ENCODE measurements around the gene HDAC7. TPM values are rescaled to one million over a fixed set of nuclear protein-coding genes. Genes with fewer than 3 reads are reported as not detected.

The HDAC7 gene
- total and polyA plus RNA-seq, 2 of the 13 experiments (the other 11 are each of a cell fraction or from before 2014, with no cell fraction given), result 4.6 to 10.8 TPM

DNA sequence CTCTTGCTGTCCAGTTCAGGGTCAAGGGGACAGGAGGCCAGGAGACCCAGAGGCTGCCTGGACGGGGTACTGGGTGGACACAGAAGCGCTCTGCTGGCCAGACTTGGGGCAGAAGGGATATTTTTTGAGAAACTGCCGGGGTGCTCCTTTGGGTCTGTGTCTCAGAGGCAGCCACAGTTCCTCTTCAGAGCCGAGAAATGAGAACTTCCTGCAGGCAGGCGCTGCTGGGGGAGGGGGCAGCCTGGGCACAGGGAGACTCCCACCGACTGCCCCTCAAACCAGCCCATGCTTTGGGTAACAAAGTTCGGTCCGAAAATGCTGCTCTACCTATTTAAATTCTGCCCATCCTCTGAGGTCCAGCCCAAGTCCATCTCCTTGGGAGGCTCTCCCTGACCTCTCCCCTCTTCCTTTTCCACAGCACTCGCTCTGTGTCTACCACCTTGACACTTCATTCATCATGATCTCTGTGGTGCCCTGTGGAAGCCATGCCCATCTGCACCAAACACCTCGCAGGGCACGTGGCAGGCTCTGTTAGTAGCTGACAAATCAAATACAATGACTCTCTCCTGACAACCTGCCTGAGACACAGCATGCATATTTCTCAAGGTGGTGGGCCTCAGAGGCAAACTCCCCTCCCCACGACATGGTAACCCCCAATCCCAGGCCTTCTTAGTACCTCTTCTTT, 16.4 kb downstream of the HDAC7 start:
- Histone ChIP-seq H3K4me2 (ENCODE audit: low read depth, low read length) (no peak overlapping the region), H3K9ac (ENCODE audit: insufficient read depth, low read depth, low read length) (no peak overlapping the region), H3K36me3 (replicated peaks in 1 of 2; ENCODE audit: control insufficient read depth in 1 of 2, insufficient read depth in 2 of 2, low read length in 2 of 2) (no peaks in the 10 kb centered on the region; a peak in 1 of 5 replicates), H2AFZ (ENCODE audit: low read length) (no peak overlapping the region), H3K4me3 (replicated peaks in 1 of 3; ENCODE audit: insufficient read depth in 1 of 3, low read depth in 2 of 3, low read length in 3 of 3) (no peak overlapping the region), H3K27me3 (ENCODE audit: control insufficient read depth in 1 of 2, insufficient read depth in 2 of 2, low read length in 2 of 2) (no peaks in the 10 kb centered on the region), H3K4me1 (ENCODE audit: insufficient read depth, low read length) (no peaks in the 10 kb centered on the region), H3K9me3 (ENCODE audit: low read length) (no peaks in the 10 kb centered on the region), H4K20me1 (ENCODE audit: insufficient read depth, low read length) (no peaks in the 10 kb centered on the region), H3K79me2 (ENCODE audit: insufficient read depth, low read length) (no peaks in the 10 kb centered on the region), H3K27ac (ENCODE audit: extremely low read length, insufficient read depth, low read length) (no peak overlapping the region)
- no peak for TF ChIP-seq ZNF20 (CRISPR knock-in tag; IDR thresholded peaks at IDR 0.05)
- TF ChIP-seq, protein P1, sequence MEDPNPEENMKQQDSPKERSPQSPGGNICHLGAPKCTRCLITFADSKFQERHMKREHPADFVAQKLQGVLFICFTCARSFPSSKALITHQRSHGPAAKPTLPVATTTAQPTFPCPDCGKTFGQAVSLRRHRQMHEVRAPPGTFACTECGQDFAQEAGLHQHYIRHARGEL (CRISPR knock-in tag; IDR thresholded peaks at IDR 0.05), result no peak
- no peak for TF ChIP-seq POGZ (CRISPR knock-in tag; IDR thresholded peaks at IDR 0.05)
- TF ChIP-seq, protein P2, sequence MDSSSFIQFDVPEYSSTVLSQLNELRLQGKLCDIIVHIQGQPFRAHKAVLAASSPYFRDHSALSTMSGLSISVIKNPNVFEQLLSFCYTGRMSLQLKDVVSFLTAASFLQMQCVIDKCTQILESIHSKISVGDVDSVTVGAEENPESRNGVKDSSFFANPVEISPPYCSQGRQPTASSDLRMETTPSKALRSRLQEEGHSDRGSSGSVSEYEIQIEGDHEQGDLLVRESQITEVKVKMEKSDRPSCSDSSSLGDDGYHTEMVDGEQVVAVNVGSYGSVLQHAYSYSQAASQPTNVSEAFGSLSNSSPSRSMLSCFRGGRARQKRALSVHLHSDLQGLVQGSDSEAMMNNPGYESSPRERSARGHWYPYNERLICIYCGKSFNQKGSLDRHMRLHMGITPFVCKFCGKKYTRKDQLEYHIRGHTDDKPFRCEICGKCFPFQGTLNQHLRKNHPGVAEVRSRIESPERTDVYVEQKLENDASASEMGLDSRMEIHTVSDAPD (CRISPR knock-in tag; IDR thresholded peaks at IDR 0.05), result no peak
- TF ChIP-seq ZNF205 (CRISPR knock-in tag; IDR thresholded peaks at IDR 0.05), result no peak
- no peak for TF ChIP-seq ZFP41 (CRISPR knock-in tag; IDR thresholded peaks at IDR 0.05; ENCODE audit: borderline replicate concordance)
- TF ChIP-seq BCL6 (CRISPR knock-in tag; IDR thresholded peaks at IDR 0.05), result no peak
- no peak for TF ChIP-seq RORA (CRISPR knock-in tag; IDR thresholded peaks at IDR 0.05)
- TF ChIP-seq, protein P3, sequence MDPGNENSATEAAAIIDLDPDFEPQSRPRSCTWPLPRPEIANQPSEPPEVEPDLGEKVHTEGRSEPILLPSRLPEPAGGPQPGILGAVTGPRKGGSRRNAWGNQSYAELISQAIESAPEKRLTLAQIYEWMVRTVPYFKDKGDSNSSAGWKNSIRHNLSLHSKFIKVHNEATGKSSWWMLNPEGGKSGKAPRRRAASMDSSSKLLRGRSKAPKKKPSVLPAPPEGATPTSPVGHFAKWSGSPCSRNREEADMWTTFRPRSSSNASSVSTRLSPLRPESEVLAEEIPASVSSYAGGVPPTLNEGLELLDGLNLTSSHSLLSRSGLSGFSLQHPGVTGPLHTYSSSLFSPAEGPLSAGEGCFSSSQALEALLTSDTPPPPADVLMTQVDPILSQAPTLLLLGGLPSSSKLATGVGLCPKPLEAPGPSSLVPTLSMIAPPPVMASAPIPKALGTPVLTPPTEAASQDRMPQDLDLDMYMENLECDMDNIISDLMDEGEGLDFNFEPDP (CRISPR knock-in tag; conservative IDR thresholded peaks at IDR 0.05), result no peak
- no peak for TF ChIP-seq ZNF510 (CRISPR knock-in tag; IDR thresholded peaks at IDR 0.05; ENCODE audit: low read depth)
- TF ChIP-seq NCOA5 (CRISPR knock-in tag; IDR thresholded peaks at IDR 0.05), result no peak
- TF ChIP-seq, protein P4, sequence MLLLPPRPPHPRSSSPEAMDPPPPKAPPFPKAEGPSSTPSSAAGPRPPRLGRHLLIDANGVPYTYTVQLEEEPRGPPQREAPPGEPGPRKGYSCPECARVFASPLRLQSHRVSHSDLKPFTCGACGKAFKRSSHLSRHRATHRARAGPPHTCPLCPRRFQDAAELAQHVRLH (CRISPR knock-in tag; IDR thresholded peaks at IDR 0.05; ENCODE audit: borderline replicate concordance, low read depth), result no peak
- no peak for TF ChIP-seq ZNF256 (CRISPR knock-in tag; conservative IDR thresholded peaks at IDR 0.05)
- TF ChIP-seq, protein P5, sequence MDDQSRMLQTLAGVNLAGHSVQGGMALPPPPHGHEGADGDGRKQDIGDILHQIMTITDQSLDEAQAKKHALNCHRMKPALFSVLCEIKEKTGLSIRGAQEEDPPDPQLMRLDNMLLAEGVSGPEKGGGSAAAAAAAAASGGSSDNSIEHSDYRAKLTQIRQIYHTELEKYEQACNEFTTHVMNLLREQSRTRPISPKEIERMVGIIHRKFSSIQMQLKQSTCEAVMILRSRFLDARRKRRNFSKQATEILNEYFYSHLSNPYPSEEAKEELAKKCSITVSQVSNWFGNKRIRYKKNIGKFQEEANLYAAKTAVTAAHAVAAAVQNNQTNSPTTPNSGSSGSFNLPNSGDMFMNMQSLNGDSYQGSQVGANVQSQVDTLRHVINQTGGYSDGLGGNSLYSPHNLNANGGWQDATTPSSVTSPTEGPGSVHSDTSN (CRISPR knock-in tag; IDR thresholded peaks at IDR 0.05; ENCODE audit: borderline replicate concordance), result no peak
- TF ChIP-seq KDM6A (CRISPR knock-in tag; IDR thresholded peaks at IDR 0.05; ENCODE audit: low read depth), result no peak
- no peak for TF ChIP-seq ZFP82 (CRISPR knock-in tag; IDR thresholded peaks at IDR 0.05; ENCODE audit: borderline replicate concordance)
- intact Hi-C loops (cut with micrococcal nuclease; ENCODE audit: unreplicated experiment), result no loop called here
- ChIA-PET POLR2A (no interaction called here), CTCF (ENCODE audit: low intra/inter-chr PET ratio, low total read pairs) (no interaction called here)
- ATAC-seq (no peak), DNase-seq (ENCODE audit: low spot score) (no peak), FAIRE-seq (no peak)
- WGBS (ENCODE audit: low lambda C conversion rate), result 87% methylated on average over 9 of the region's 12 CpGs
- in situ Hi-C loops (cut with HindIII; ENCODE audit: extremely low pct_ligation_motif_present, low pct_unique_long_range_greater_than_20kb), result no loop called here
- BruUV-seq (replicated peaks), result no TSS peak

All from HepG2 (cell line).